Ovary (tissue), 9 donors: Measurements from ENCODE around the gene LRRTM3. TPM values are rescaled to one million over a fixed set of nuclear protein-coding genes. Genes with fewer than 3 reads are reported as not detected.

ENCODE experiments used
- DNase-seq, 5 donors: peaks; one replicate each; pipeline ENCODE4 v3.0.0-alpha.2; 2019 to 2020
- H3K27ac ChIP-seq, 2 donors: fragments of 200-600 bp; one replicate each; pipeline versions ENCODE4 v1.5.1 to v1.8.0; 2019 to 2022
- H3K27me3 ChIP-seq: fragments of 200-600 bp; one replicate; pipeline ENCODE4 v1.8.0; 2022
- H3K36me3 ChIP-seq: fragments of 200-600 bp; sonication (generic); one replicate; pipeline ENCODE4 v1.5.1; 2019
- H3K4me1 ChIP-seq: one replicate; pipeline ENCODE4 v1.8.1; 2013; ENCODE audit warnings: mild to moderate bottlenecking, moderate library complexity; ENCODE audit not compliant: insufficient read depth
- H3K4me3 ChIP-seq: fragments of 200-600 bp; sonication (generic); one replicate; pipeline ENCODE4 v1.5.1; 2017
- H3K9me3 ChIP-seq, 2 donors: fragments of 200-600 bp in 1 of 2; sonication (generic) in 1 of 2; one replicate each; pipeline versions ENCODE4 v1.5.1 to v1.8.1; 2013 to 2019; ENCODE audit warnings: mild to moderate bottlenecking in 1 of 2, moderate library complexity in 1 of 2
- EP300 ChIP-seq: sonication (generic); formaldehyde crosslinking; IDR thresholded peaks from one replicate; pipeline ENCODE4 v1.6.1; 2017; ENCODE audit warnings: antibody characterized with exemption
- POLR2A ChIP-seq: fragments of 450-650 bp; IDR thresholded peaks from one replicate; pipeline ENCODE4 v1.6.1; 2017; ENCODE audit warnings: antibody characterized with exemption, mild to moderate bottlenecking, moderate library complexity
- WGBS, 3 donors: extraction: QIAGEN DNeasy Blood & Tissue Kit in 1 of 3; methylation state at CpG; one replicate each; pipeline versions ENCODE4 v1.1.5 to v1.1.7; 2013 to 2017; 5-methylcytosine and 5-hydroxymethylcytosine counted together
- intact Hi-C, 4 donors: fragments of 100-400 bp; cut with DNase I; formaldehyde crosslinking; loops; one replicate each; pipeline versions ENCODE4 v1.11.0 to v1.15.1; 2022 to 2023
- polyA plus RNA-seq, 2 donors: library from polyadenylated mRNA; stranded (reverse); fragments of 200-250 nt in 1 of 2; fragments of 350-450 nt in 1 of 2; fragmentation: Illumina TruSeq in 1 of 2; extraction: RNeasy Lipid Tissue Mini Kit (QIAGEN cat#74804) in 1 of 2; gene quantifications; one replicate each; pipeline ENCODE4 v1.2.3, GENCODE V29; 2013 to 2014
- total RNA-seq, 7 donors: library from RNA; depleted of rRNA in 2 of 7; stranded (reverse); fragments of >200 nt in 2 of 7; fragmentation: NEBNext Ultra II Directional in 3 of 7; extraction: Animal tissue kit (Norgen Biotek cat#: 25700) in 3 of 7; gene quantifications; one replicate each; pipeline versions ENCODE4 v1.1.0 to v1.2.4, GENCODE V29; 2016 to 2023
- TF ChIP-seq, protein P1 (sequence below), 3 donors: fragments of 450-650 bp in 2 of 3; fragments of 200-600 bp in 1 of 3; IDR thresholded peaks; one replicate each; pipeline versions ENCODE4 v1.5.1 to v1.8.0; 2016 to 2022; ENCODE audit warnings: antibody characterized with exemption in 3 of 3, mild to moderate bottlenecking in 1 of 3
- donor health status: DM: no; HTN: no; CAD: no; lungs with moderate emphysema.
- donor health status: DM: no; HTN: no; CAD: no.
- donor health status: Bipolar disorder and iron deficiency.
- donor health status: DM: yes; HTN: yes; CAD: no.
- donor health status: DM: no; HTN: no; CAD: no.
- donor health status: DM: yes; HTN: yes; CAD: no.

The LRRTM3 gene
- total and polyA plus RNA-seq, 9 donors: 0.33 to 5.9 (median 1.4) TPM

DNA sequence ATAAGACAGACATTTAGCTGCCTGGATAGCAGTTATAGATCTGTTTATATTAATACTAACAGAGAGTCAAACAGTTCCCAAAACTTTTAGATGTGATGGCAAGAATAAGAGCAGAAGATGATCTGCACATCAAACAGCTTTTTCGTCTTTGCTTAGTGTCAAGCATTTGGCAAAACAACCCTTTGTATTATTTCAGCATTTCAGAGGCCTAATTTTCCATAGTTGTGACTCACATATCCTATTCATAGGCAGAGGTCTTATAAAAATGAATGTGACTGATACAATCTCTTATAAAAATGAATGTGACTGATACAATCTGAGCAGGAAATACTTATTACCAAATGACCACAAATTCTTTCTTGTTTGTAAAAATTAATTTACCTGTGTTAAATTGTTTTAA lies 71.2 kb downstream of the LRRTM3 start:
- intact Hi-C loops: no loop called here
- 26 to 37% (median 27%) methylated on average over 1 of the region's 1 CpG for WGBS, 3 donors
- no peaks in the 10 kb centered on the region for H3K9me3 ChIP-seq

DNA sequence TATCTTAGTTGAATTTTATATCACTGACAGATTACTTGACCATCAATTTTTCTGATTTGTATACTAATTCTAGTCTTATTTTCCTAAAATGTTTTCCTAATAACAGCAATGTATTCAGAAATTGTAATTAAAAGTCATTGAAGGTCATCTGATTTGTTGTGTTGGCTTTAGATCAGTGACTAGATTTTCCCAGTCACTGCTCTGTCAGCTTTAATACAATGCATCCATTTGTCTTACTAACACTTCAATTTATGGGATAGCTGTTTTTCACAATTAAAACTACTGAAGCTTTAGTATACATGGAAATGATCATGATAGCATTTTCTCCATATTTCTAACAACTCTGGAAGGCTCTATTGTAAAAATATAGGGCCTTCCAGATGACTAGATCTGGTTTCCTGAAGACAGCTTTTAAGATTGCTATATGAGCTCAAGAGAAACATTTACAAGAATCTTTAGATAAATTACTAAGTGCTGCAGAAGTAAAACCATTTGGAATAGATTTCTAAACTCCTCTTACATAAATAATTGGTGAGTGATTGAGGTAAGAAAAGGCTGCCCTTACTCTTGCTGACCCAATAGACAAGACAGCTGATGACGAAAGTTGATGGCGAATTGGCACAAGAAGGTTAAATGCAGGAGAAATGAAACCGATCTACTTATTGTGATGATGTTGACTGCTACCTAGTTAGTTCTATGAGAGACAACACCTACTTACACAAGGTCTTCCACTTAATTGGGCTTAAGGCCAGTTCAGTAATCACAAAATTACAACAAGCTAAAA lies 74.1 kb downstream of the LRRTM3 start:
- Histone ChIP-seq H3K4me3 (no peak overlapping the region), H3K4me1 (peaks cover 1% of the 10 kb centered on the region), H3K36me3 (no peaks in the 10 kb centered on the region), H3K27ac (no peak overlapping the region), H3K27me3 (no peaks in the 10 kb centered on the region), H3K9me3 (no peaks in the 10 kb centered on the region)
- intact Hi-C loops: no loop called here
- TF ChIP-seq POLR2A (no peak), EP300 (no peak)
- TF ChIP-seq, protein P1, sequence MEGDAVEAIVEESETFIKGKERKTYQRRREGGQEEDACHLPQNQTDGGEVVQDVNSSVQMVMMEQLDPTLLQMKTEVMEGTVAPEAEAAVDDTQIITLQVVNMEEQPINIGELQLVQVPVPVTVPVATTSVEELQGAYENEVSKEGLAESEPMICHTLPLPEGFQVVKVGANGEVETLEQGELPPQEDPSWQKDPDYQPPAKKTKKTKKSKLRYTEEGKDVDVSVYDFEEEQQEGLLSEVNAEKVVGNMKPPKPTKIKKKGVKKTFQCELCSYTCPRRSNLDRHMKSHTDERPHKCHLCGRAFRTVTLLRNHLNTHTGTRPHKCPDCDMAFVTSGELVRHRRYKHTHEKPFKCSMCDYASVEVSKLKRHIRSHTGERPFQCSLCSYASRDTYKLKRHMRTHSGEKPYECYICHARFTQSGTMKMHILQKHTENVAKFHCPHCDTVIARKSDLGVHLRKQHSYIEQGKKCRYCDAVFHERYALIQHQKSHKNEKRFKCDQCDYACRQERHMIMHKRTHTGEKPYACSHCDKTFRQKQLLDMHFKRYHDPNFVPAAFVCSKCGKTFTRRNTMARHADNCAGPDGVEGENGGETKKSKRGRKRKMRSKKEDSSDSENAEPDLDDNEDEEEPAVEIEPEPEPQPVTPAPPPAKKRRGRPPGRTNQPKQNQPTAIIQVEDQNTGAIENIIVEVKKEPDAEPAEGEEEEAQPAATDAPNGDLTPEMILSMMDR (IDR thresholded peaks at IDR 0.05): no peak
- DNase-seq: no peak
- 81 to 97% (median 97%) methylated on average over 3 of the region's 3 CpGs for WGBS, 3 donors

More for the DNA sequence above, 71.2 kb downstream of the LRRTM3 start:
- no peak for DNase-seq
- Histone ChIP-seq H3K4me1 (peaks cover 1% of the 10 kb centered on the region), H3K4me3 (no peak overlapping the region), H3K36me3 (no peaks in the 10 kb centered on the region), H3K27ac (no peak overlapping the region), H3K27me3 (no peaks in the 10 kb centered on the region)
- no peak for TF ChIP-seq POLR2A
- TF ChIP-seq, protein P1 (IDR thresholded peaks at IDR 0.05): no peak
- no peak for TF ChIP-seq EP300

DNA sequence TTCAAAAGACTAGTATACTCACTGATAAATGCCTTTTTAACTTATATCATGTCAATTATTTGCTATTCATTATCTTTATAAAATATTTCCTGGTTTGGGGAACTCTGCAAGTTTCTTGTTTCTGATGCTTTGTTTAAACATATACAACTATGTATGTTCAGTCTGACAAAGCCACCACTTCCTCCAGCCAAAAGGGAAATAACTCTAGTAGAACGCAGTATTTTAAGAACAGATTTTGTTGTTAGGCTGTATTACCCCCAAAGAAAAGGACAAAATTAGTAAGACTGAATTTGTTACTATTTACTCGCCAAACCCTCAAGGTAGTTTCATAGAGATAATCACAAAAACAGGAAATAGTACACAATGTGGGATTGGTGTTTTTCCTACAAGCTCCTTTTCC lies 78.9 kb downstream of the LRRTM3 start:
- Histone ChIP-seq H3K4me3 (no peak overlapping the region), H3K27me3 (no peaks in the 10 kb centered on the region), H3K27ac (no peak overlapping the region), H3K4me1 (peaks cover 1% of the 10 kb centered on the region), H3K36me3 (no peaks in the 10 kb centered on the region), H3K9me3 (no peaks in the 10 kb centered on the region)
- intact Hi-C loops: no loop called here
- TF ChIP-seq, protein P1 (IDR thresholded peaks at IDR 0.05): no peak
- TF ChIP-seq EP300 (no peak), POLR2A (no peak)
- WGBS, 3 donors: 91 to 94% (median 93%) methylated on average over 2 of the region's 2 CpGs
- no peak for DNase-seq

DNA sequence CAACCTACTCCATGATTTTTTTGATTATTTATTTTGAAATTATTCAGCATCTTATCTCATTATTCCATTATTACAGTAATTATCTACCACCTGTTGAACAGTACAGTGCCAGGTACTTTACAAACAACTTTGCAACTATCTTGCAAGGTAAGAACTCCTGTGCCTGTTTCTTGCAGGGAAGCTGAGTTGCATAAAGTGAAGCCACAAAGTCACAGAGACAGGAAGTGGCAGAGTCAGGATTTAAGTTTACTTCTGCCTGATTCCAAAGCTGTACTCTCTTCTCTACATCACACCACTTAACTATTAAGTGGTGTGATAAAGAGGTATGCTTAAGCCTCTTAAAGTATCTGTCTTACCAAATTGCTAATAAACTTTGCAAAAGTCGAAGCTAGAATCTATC lies 80.1 kb downstream of the LRRTM3 start:
- Histone ChIP-seq H3K9me3 (no peaks in the 10 kb centered on the region), H3K4me1 (peaks cover 1% of the 10 kb centered on the region), H3K4me3 (no peak overlapping the region), H3K27ac (no peak overlapping the region), H3K27me3 (no peaks in the 10 kb centered on the region), H3K36me3 (no peaks in the 10 kb centered on the region)
- 67 to 84% (median 77%) methylated on average over 1 of the region's 1 CpG for whole genome bisulfite sequencing, 3 donors
- TF ChIP-seq, protein P1 (IDR thresholded peaks at IDR 0.05): no peak
- TF ChIP-seq EP300 (no peak), POLR2A (no peak)
- intact Hi-C loops: no loop called here
- no peak for DNase-seq
